ENCODE results near the gene GRWD1. TPM values are rescaled to one million over a fixed set of nuclear protein-coding genes. Genes with fewer than 3 reads are reported as not detected.
"Not testable (repeated sequence)": the region's sequence is repeated elsewhere in the genome, so short reads cannot be mapped to it uniquely, and the experiment has no call there.

The GRWD1 gene
- total RNA-seq, 2 donors from 2014 or later = 22.3 to 25.1 TPM

- DNase-seq = no peak
- intact Hi-C loops (cut with DNase I, micrococcal nuclease) = no loop called here
- ATAC-seq = no peak
Measured at GRCh38 chr19:48474084-48474592, 28.4 kb downstream of the GRWD1 start.

GRCh38 chr19:48475369-48476068 lies 29.7 kb downstream of the GRWD1 start:
- ATAC-seq (no peak), DNase-seq (no peak)
- intact Hi-C loops (cut with DNase I, micrococcal nuclease) = no loop called here

GRCh38 chr19:48476176-48476575 lies 30.4 kb downstream of the GRWD1 start:
- intact Hi-C loops (cut with DNase I, micrococcal nuclease) = no loop called here
- no peak for ATAC-seq
- DNase-seq = no peak

GRCh38 chr19:48477067-48477685 lies 31.4 kb downstream of the GRWD1 start:
- ATAC-seq (no peak), DNase-seq (no peak)
- intact Hi-C loops (cut with DNase I, micrococcal nuclease) = no loop called here

- intact Hi-C loops (cut with DNase I, micrococcal nuclease) = no loop called here
- DNase-seq (no peak), ATAC-seq (no peak)
Measured at GRCh38 chr19:48477698-48478338, 32.0 kb downstream of the GRWD1 start.

GRCh38 chr19:48478339-48479256 lies 32.8 kb downstream of the GRWD1 start:
- intact Hi-C loops (cut with DNase I, micrococcal nuclease) = no loop called here
- DNase-seq (no peak), ATAC-seq (no peak)

- DNase-seq (no peak), ATAC-seq (peak; percentile 28)
- intact Hi-C loops (cut with DNase I, micrococcal nuclease) = no loop called here
Measured at GRCh38 chr19:48479686-48480085, 33.9 kb downstream of the GRWD1 start.

GRCh38 chr19:48480183-48480557 lies 34.4 kb downstream of the GRWD1 start:
- ATAC-seq (peak; percentile 63), DNase-seq (peak; percentile 53 to 62)
- intact Hi-C loops (cut with DNase I, micrococcal nuclease) = no loop called here

GRCh38 chr19:48480558-48481500 lies 35.0 kb downstream of the GRWD1 start:
- DNase-seq (peak in 1 of 2 donors; percentile 52), ATAC-seq (peak; percentile 56)
- intact Hi-C loops (cut with DNase I, micrococcal nuclease) = no loop called here

- no peak for ATAC-seq
- no peak for DNase-seq
- intact Hi-C loops (cut with DNase I, micrococcal nuclease) = no loop called here
Measured at GRCh38 chr19:48481846-48482639, 36.3 kb downstream of the GRWD1 start.

- ATAC-seq (no peak), DNase-seq (no peak)
- intact Hi-C loops (cut with DNase I, micrococcal nuclease) = no loop called here
Measured at GRCh38 chr19:48483301-48483700, 37.5 kb downstream of the GRWD1 start.

GRCh38 chr19:48484247-48484893 lies 38.6 kb downstream of the GRWD1 start:
- intact Hi-C loops (cut with DNase I, micrococcal nuclease) = no loop called here
- no peak for ATAC-seq
- no peak for DNase-seq

- intact Hi-C loops (cut with DNase I, micrococcal nuclease) = loop anchor here in 1 of 2 donors (5.0 kb wide), 1 partner anchor 97 kb away; no protein-coding TSS in a partner anchor
- DNase-seq (no peak), ATAC-seq (no peak)
Measured at GRCh38 chr19:48484931-48485612, 39.3 kb downstream of the GRWD1 start.

GRCh38 chr19:48486706-48487105 lies 40.9 kb downstream of the GRWD1 start:
- intact Hi-C loops (cut with DNase I, micrococcal nuclease) = loop anchor here in 1 of 2 donors (5.0 kb wide), 1 partner anchor 96 kb away; no protein-coding TSS in a partner anchor
- not testable (repeated sequence) for ATAC-seq, DNase-seq

- DNase-seq (no peak), ATAC-seq (peak; percentile 33)
- intact Hi-C loops (cut with DNase I, micrococcal nuclease) = loop anchor here in 1 of 2 donors (5.0 kb wide), 1 partner anchor 95 kb away; no protein-coding TSS in a partner anchor
Measured at GRCh38 chr19:48487544-48487943, 41.8 kb downstream of the GRWD1 start.

- intact Hi-C loops (cut with DNase I, micrococcal nuclease) = loop anchor here in 1 of 2 donors (5.0 kb wide), 1 partner anchor 94 kb away; no protein-coding TSS in a partner anchor
- peak; percentile 30 for ATAC-seq
Measured at GRCh38 chr19:48487948-48488347, 42.2 kb downstream of the GRWD1 start.

More at GRCh38 chr19:48487948-48488347, 42.2 kb downstream of the GRWD1 start:
- peak; percentile 60 to 79 for DNase-seq
